Mucosa of descending colon (tissue), 3 donors: ENCODE data around the gene MALRD1. TPM values are rescaled to one million over a fixed set of nuclear protein-coding genes. Genes with fewer than 3 reads are reported as not detected.
A peak's percentile ranks its signal among the peaks of the same experiment; 100 is the strongest.

Experiments used
- ATAC-seq: fragments of 200-7000 bp; cut with Tn5 transposase; one replicate; pipeline ENCODE4 v1.9.1; 2020; ENCODE audit warnings: mild to moderate bottlenecking, moderate library complexity
- DNase-seq, 3 donors: peaks; one replicate each; pipeline ENCODE4 v3.0.0-alpha.2; 2020
- H3K36me3 ChIP-seq: fragments of 200-600 bp; one replicate; pipeline ENCODE4 v1.8.0; 2021; ENCODE audit warnings: low read depth, mild to moderate bottlenecking
- H3K4me1 ChIP-seq: fragments of 200-600 bp; one replicate; pipeline ENCODE4 v1.8.0; 2021; ENCODE audit warnings: low read depth, mild to moderate bottlenecking
- H3K4me3 ChIP-seq: fragments of 200-600 bp; one replicate; pipeline ENCODE4 v1.8.0; 2021; ENCODE audit warnings: mild to moderate bottlenecking
- H3K9me3 ChIP-seq: fragments of 200-600 bp; one replicate; pipeline ENCODE4 v1.8.0; 2021; ENCODE audit warnings: mild to moderate bottlenecking
- CTCF ChIP-seq: fragments of 200-600 bp; IDR thresholded peaks from one replicate; pipeline ENCODE4 v1.8.0; 2022; ENCODE audit warnings: antibody characterized with exemption, mild to moderate bottlenecking
- intact Hi-C, 2 donors: fragments of 100-400 bp; cut with DNase I in 1 of 2; cut with micrococcal nuclease in 1 of 2; formaldehyde crosslinking; loops; one replicate each; pipeline versions ENCODE4 v1.11.0 to v1.11.1; 2022; cut with DNase I, micrococcal nuclease
- total RNA-seq, 3 donors: library from RNA; stranded (reverse); fragmentation: NEBNext Ultra II Directional in 2 of 3; extraction: Animal tissue kit (Norgen Biotek cat#: 25700) in 2 of 3; gene quantifications; one replicate each; pipeline versions ENCODE4 v1.2.1 to v1.2.4, GENCODE V29; 2021 to 2023
- donor health status: DM: no; HTN: no; CAD: no; lungs with moderate emphysema.
- donor health status: DM: no; HTN: no; CAD: no.
- donor health status: DM: no; HTN: yes; CAD: no.

The MALRD1 gene
- total RNA-seq, 3 donors from 2014 or later = 0.41 to 0.90 (median 0.60) TPM

- Histone ChIP-seq H3K4me3 (no peak overlapping the region), H3K4me1 (no peaks in the 10 kb centered on the region), H3K9me3 (no peaks in the 10 kb centered on the region), H3K36me3 (no peaks in the 10 kb centered on the region)
- intact Hi-C loops = no loop called here
- TF ChIP-seq CTCF = no peak
- DNase-seq (no peak), ATAC-seq (no peak)
These were observed 577.6 kb downstream of the MALRD1 start for GRCh38 chr10:19626156-19626555.

GRCh38 chr10:19628767-19629560, 580.4 kb downstream of the MALRD1 start:
- Histone ChIP-seq H3K9me3 (no peaks in the 10 kb centered on the region), H3K4me1 (no peaks in the 10 kb centered on the region), H3K36me3 (no peaks in the 10 kb centered on the region), H3K4me3 (no peak overlapping the region)
- no peak for TF ChIP-seq CTCF
- ATAC-seq (no peak), DNase-seq (no peak)
- intact Hi-C loops = no loop called here

GRCh38 chr10:19629567-19629966, 581.0 kb downstream of the MALRD1 start:
- ATAC-seq (peak; percentile 49), DNase-seq (peak; percentile 20 to 49 (median 48))
- no peak overlapping the region for H3K4me3 ChIP-seq
- no peaks in the 10 kb centered on the region for H3K9me3 ChIP-seq
- no peak for TF ChIP-seq CTCF
- intact Hi-C loops = no loop called here
- no peaks in the 10 kb centered on the region for H3K36me3 ChIP-seq
- no peaks in the 10 kb centered on the region for H3K4me1 ChIP-seq

- ATAC-seq = no peak
- no peak for TF ChIP-seq CTCF
- Histone ChIP-seq H3K9me3 (no peaks in the 10 kb centered on the region), H3K4me3 (no peak overlapping the region), H3K36me3 (no peaks in the 10 kb centered on the region), H3K4me1 (no peaks in the 10 kb centered on the region)
- intact Hi-C loops = no loop called here
- no peak for DNase-seq
These were observed 585.6 kb downstream of the MALRD1 start for GRCh38 chr10:19634163-19634562.

GRCh38 chr10:19638182-19638895, 589.7 kb downstream of the MALRD1 start:
- ATAC-seq (peak; percentile 79), DNase-seq (peak in 1 of 3 donors; percentile 40)
- Histone ChIP-seq H3K9me3 (no peaks in the 10 kb centered on the region), H3K4me1 (no peaks in the 10 kb centered on the region), H3K36me3 (no peaks in the 10 kb centered on the region), H3K4me3 (no peak overlapping the region)
- intact Hi-C loops = no loop called here
- no peak for TF ChIP-seq CTCF
